Karpas-422 (cell line): ENCODE measurements around the gene ADAMTSL3. TPM values are rescaled to one million over a fixed set of nuclear protein-coding genes. Genes with fewer than 3 reads are reported as not detected.

ENCODE experiments used
- DNase-seq: peaks from one replicate; pipeline ENCODE4 v3.0.0-alpha.2; 2015
- H2AFZ ChIP-seq: fragments of 200-600 bp; sonication (generic); 2 replicates; pipeline ENCODE4 v1.6.1; 2014; ENCODE audit warnings: antibody characterized with exemption, low read length, mixed read lengths
- H3K27ac ChIP-seq: fragments of 200-600 bp; sonication (generic); 2 replicates; pipeline ENCODE4 v1.5.1; 2014; ENCODE audit warnings: mild to moderate bottlenecking, low read length, moderate library complexity
- H3K27me3 ChIP-seq: fragments of 200-600 bp; sonication (generic); 2 replicates; pipeline ENCODE4 v1.6.1; 2014; ENCODE audit warnings: low read length, mixed read lengths
- H3K36me3 ChIP-seq: fragments of 200-600 bp; sonication (generic); 2 replicates; pipeline ENCODE4 v1.6.1; 2014; ENCODE audit warnings: low read length, mixed read lengths; ENCODE audit not compliant: insufficient read depth
- H3K4me1 ChIP-seq: fragments of 200-600 bp; sonication (generic); 2 replicates; pipeline ENCODE4 v1.6.1; 2014; ENCODE audit warnings: mild to moderate bottlenecking, low read length, mixed read lengths
- H3K4me2 ChIP-seq: fragments of 200-600 bp; sonication (generic); 2 replicates; pipeline ENCODE4 v1.6.1; 2014; ENCODE audit warnings: low read length, low read depth, mild to moderate bottlenecking; ENCODE audit not compliant: poor library complexity, severe bottlenecking
- H3K4me3 ChIP-seq: fragments of 200-600 bp; sonication (generic); 2 replicates; pipeline ENCODE4 v1.5.1; 2014; ENCODE audit warnings: mild to moderate bottlenecking, antibody characterized with exemption, low read length, mixed read lengths
- H3K79me2 ChIP-seq: fragments of 200-600 bp; sonication (generic); 2 replicates; pipeline ENCODE4 v1.6.1; 2014; ENCODE audit warnings: mild to moderate bottlenecking, low read length, mixed read lengths
- H3K9ac ChIP-seq: fragments of 200-600 bp; sonication (generic); 2 replicates; pipeline ENCODE4 v1.6.0; 2014; ENCODE audit warnings: low read length
- H3K9me2 ChIP-seq: fragments of 200-600 bp; sonication (generic), shearing (Covaris generic); replicated peaks from 2 replicates; pipeline ENCODE4 v1.6.0; 2014; ENCODE audit warnings: mild to moderate bottlenecking, low read length, moderate library complexity; ENCODE audit not compliant: insufficient read depth
- H3K9me3 ChIP-seq: fragments of 300-700, 200-600 bp; sonication (generic); 2 replicates; pipeline ENCODE4 v1.6.1; 2014; ENCODE audit warnings: low read length, mixed read lengths
- H4K20me1 ChIP-seq: fragments of 200-600 bp; sonication (generic); 2 replicates; pipeline ENCODE4 v1.6.1; 2014; ENCODE audit warnings: mild to moderate bottlenecking, antibody characterized with exemption, low read length, low read depth; ENCODE audit not compliant: insufficient read depth
- total RNA-seq: library from RNA; depleted of rRNA; stranded (reverse); fragments of >200 nt; shearing (Covaris generic); gene quantifications from 2 replicates; pipeline ENCODE4 v1.2.3, GENCODE V29; 2014; ENCODE audit warnings: low replicate concordance

The ADAMTSL3 gene
- total RNA-seq, 1 experiment from 2014 or later = not detected

- H3K79me2 ChIP-seq = no peaks in the 10 kb centered on the region
- no peak overlapping the region for H2AFZ ChIP-seq
- no peaks in the 10 kb centered on the region for H3K27me3 ChIP-seq
- no peak overlapping the region for H3K4me3 ChIP-seq
- no peaks in the 10 kb centered on the region for H3K4me1 ChIP-seq
- no peak overlapping the region for H3K27ac ChIP-seq
- DNase-seq = no peak
- H3K9me3 ChIP-seq = no peaks in the 10 kb centered on the region
- H3K9ac ChIP-seq = no peak overlapping the region
- H3K4me2 ChIP-seq = no peak overlapping the region
- no peaks in the 10 kb centered on the region for H4K20me1 ChIP-seq
- H3K9me2 ChIP-seq = no peaks in the 10 kb centered on the region
- no peaks in the 10 kb centered on the region for H3K36me3 ChIP-seq
These were observed 257.4 kb downstream of the ADAMTSL3 start for GRCh38 chr15:83911345-83911744.

GRCh38 chr15:83912343-83912742 lies 258.4 kb downstream of the ADAMTSL3 start:
- no peaks in the 10 kb centered on the region for H3K36me3 ChIP-seq
- H3K4me2 ChIP-seq = no peak overlapping the region
- no peak for DNase-seq
- H3K4me1 ChIP-seq = no peaks in the 10 kb centered on the region
- H2AFZ ChIP-seq = no peak overlapping the region
- no peaks in the 10 kb centered on the region for H3K79me2 ChIP-seq
- no peaks in the 10 kb centered on the region for H3K27me3 ChIP-seq
- H3K9me2 ChIP-seq = no peaks in the 10 kb centered on the region
- H3K4me3 ChIP-seq = no peak overlapping the region
- no peaks in the 10 kb centered on the region for H3K9me3 ChIP-seq
- H3K9ac ChIP-seq = no peak overlapping the region
- H3K27ac ChIP-seq = no peak overlapping the region
- no peaks in the 10 kb centered on the region for H4K20me1 ChIP-seq

- no peak for DNase-seq
- Histone ChIP-seq H3K9me2 (no peaks in the 10 kb centered on the region), H2AFZ (no peak overlapping the region), H3K9ac (no peak overlapping the region), H3K79me2 (no peaks in the 10 kb centered on the region), H4K20me1 (no peaks in the 10 kb centered on the region), H3K4me1 (no peaks in the 10 kb centered on the region), H3K4me3 (no peak overlapping the region), H3K4me2 (no peak overlapping the region), H3K27me3 (no peaks in the 10 kb centered on the region), H3K36me3 (no peaks in the 10 kb centered on the region), H3K27ac (no peak overlapping the region), H3K9me3 (no peaks in the 10 kb centered on the region)
These were observed 259.2 kb downstream of the ADAMTSL3 start for GRCh38 chr15:83913034-83913632.

- no peaks in the 10 kb centered on the region for H3K4me1 ChIP-seq
- no peak overlapping the region for H3K9ac ChIP-seq
- H3K27ac ChIP-seq = no peak overlapping the region
- no peak overlapping the region for H2AFZ ChIP-seq
- DNase-seq = no peak
- no peaks in the 10 kb centered on the region for H3K9me3 ChIP-seq
- H4K20me1 ChIP-seq = no peaks in the 10 kb centered on the region
- H3K9me2 ChIP-seq = no peaks in the 10 kb centered on the region
- H3K36me3 ChIP-seq = no peaks in the 10 kb centered on the region
- H3K4me2 ChIP-seq = no peak overlapping the region
- no peak overlapping the region for H3K4me3 ChIP-seq
- H3K27me3 ChIP-seq = no peaks in the 10 kb centered on the region
- H3K79me2 ChIP-seq = no peaks in the 10 kb centered on the region
These were observed 261.0 kb downstream of the ADAMTSL3 start for GRCh38 chr15:83914906-83915305.

GRCh38 chr15:83917432-83917831 lies 263.5 kb downstream of the ADAMTSL3 start:
- Histone ChIP-seq H3K9me2 (no peaks in the 10 kb centered on the region), H3K9ac (no peak overlapping the region), H4K20me1 (no peaks in the 10 kb centered on the region), H3K4me2 (no peak overlapping the region), H3K4me1 (no peaks in the 10 kb centered on the region), H3K4me3 (no peak overlapping the region), H2AFZ (no peak overlapping the region), H3K9me3 (no peaks in the 10 kb centered on the region), H3K79me2 (no peaks in the 10 kb centered on the region), H3K27ac (no peak overlapping the region), H3K27me3 (no peaks in the 10 kb centered on the region), H3K36me3 (no peaks in the 10 kb centered on the region)
- no peak for DNase-seq

GRCh38 chr15:83918011-83918410 lies 264.1 kb downstream of the ADAMTSL3 start:
- H3K27me3 ChIP-seq = no peaks in the 10 kb centered on the region
- no peaks in the 10 kb centered on the region for H3K4me1 ChIP-seq
- no peaks in the 10 kb centered on the region for H3K9me2 ChIP-seq
- H3K27ac ChIP-seq = no peak overlapping the region
- no peaks in the 10 kb centered on the region for H3K9me3 ChIP-seq
- H3K9ac ChIP-seq = no peak overlapping the region
- H4K20me1 ChIP-seq = no peaks in the 10 kb centered on the region
- H2AFZ ChIP-seq = no peak overlapping the region
- no peaks in the 10 kb centered on the region for H3K79me2 ChIP-seq
- H3K36me3 ChIP-seq = no peaks in the 10 kb centered on the region
- DNase-seq = no peak
- no peak overlapping the region for H3K4me2 ChIP-seq
- H3K4me3 ChIP-seq = no peak overlapping the region

- Histone ChIP-seq H3K27ac (no peak overlapping the region), H3K4me1 (no peaks in the 10 kb centered on the region), H3K9me2 (no peaks in the 10 kb centered on the region), H2AFZ (no peak overlapping the region), H3K9ac (no peak overlapping the region), H3K4me2 (no peak overlapping the region), H3K79me2 (no peaks in the 10 kb centered on the region), H3K36me3 (no peaks in the 10 kb centered on the region), H3K9me3 (no peaks in the 10 kb centered on the region), H3K4me3 (no peak overlapping the region), H3K27me3 (no peaks in the 10 kb centered on the region), H4K20me1 (no peaks in the 10 kb centered on the region)
- DNase-seq = no peak
These were observed 265.5 kb downstream of the ADAMTSL3 start for GRCh38 chr15:83919319-83919830.

GRCh38 chr15:83919978-83920510 lies 266.1 kb downstream of the ADAMTSL3 start:
- Histone ChIP-seq H3K4me3 (no peak overlapping the region), H3K27ac (no peak overlapping the region), H3K9me2 (no peaks in the 10 kb centered on the region), H3K27me3 (no peaks in the 10 kb centered on the region), H3K9me3 (no peaks in the 10 kb centered on the region), H4K20me1 (no peaks in the 10 kb centered on the region), H3K9ac (no peak overlapping the region), H3K4me2 (no peak overlapping the region), H3K79me2 (no peaks in the 10 kb centered on the region), H3K36me3 (no peaks in the 10 kb centered on the region), H3K4me1 (no peaks in the 10 kb centered on the region), H2AFZ (no peak overlapping the region)
- no peak for DNase-seq
